ENCODE measurements around the gene CD83.
"Not testable (repeated sequence)": the region's sequence is repeated elsewhere in the genome, so short reads cannot be mapped to it uniquely, and the experiment has no call there.

Gene CD83, protein sequence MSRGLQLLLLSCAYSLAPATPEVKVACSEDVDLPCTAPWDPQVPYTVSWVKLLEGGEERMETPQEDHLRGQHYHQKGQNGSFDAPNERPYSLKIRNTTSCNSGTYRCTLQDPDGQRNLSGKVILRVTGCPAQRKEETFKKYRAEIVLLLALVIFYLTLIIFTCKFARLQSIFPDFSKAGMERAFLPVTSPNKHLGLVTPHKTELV

DNA sequence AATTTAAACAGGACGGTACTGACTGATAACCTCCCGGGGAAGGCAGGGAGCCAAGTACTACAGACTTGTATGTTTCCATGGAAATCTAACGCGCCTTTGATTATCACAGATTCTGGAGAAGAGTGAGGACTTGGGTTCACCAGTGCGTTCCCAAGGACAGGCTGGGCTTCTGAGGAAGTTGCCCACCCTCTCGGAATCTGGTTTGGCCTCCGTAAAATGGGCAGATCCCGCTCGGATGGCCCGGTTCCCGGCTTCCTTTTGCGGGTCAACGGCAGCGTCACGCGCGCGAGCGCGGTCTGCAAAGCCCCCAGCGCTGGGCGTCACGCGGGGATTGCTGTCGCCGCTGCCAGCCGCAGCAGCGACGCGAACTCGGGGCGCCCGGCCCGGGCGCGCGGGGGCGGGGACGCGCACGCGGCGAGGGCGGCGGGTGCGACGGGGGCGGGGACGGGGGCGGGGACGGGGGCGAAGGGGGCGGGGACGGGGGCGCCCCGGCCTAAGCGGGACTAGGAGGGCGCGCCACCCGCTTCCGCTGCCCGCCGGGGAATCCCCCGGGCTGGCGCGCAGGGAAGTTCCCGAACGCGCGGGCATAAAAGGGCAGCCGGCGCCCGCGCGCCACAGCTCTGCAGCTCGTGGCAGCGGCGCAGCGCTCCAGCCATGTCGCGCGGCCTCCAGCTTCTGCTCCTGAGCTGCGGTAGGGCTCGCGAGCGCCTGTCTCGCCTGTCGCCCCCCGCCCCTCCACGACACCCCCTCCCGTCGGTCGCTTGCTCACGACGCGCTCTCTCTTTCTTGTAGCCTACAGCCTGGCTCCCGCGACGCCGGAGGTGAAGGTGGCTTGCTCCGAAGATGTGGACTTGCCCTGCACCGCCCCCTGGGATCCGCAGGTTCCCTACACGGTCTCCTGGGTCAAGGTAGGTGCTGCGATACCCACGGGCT is at the start of gene CD83:
CD83 (plus strand) TSS at position 615 of the 933 bp plus-strand sequence; CDS start at position 655, 40 bp downstream.
- H3K4me3 ChIP-seq (ENCODE audit: low read depth, low read length): peak within 1 kb of the TSS; percentile 92
- H3K9me3 ChIP-seq (ENCODE audit: control insufficient read depth, insufficient read depth, low read depth, low read length): no peaks in the 10 kb centered on the region
- peaks cover 6% of the 10 kb centered on the region; the same call in 1 of the 2 replicates for H3K4me1 ChIP-seq (ENCODE audit: control insufficient read depth, insufficient read depth, low read length)
- no peaks in the 10 kb centered on the region for H3K36me3 ChIP-seq (ENCODE audit: control insufficient read depth, insufficient read depth, low read length)
- no peak within 1 kb of the TSS for H3K27ac ChIP-seq (ENCODE audit: low read depth, low read length)
- peak within 1 kb of the TSS; percentile 58 for H3K9ac ChIP-seq (ENCODE audit: low read length)
- H3K27me3 ChIP-seq (ENCODE audit: control insufficient read depth, insufficient read depth, low read length): peaks cover 18% of the 10 kb centered on the region

DNA sequence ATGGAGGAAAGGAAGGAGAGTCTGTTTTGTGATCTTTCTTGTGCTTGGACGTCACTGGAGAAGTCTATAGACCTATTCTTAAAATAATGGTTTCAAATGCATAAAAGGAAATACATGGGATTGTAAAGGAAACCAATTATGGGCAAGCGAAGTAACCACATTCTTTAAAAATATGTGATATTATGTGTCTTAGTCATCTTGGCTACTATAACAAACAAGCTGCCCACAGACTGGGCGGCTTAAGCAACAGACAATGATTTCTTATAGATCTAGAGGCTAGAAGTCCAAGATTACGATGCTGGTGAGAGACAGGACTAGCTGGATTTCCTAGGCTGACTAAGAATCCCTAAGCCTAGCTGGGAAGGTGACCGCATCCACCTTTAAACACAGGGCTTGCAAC is 49.4 kb upstream of the CD83 start:
- no peaks in the 10 kb centered on the region for H3K36me3 ChIP-seq (ENCODE audit: control insufficient read depth, insufficient read depth, low read length)
- no peak overlapping the region for H3K27ac ChIP-seq (ENCODE audit: low read depth, low read length)
- no peak overlapping the region for H3K4me3 ChIP-seq (ENCODE audit: low read depth, low read length)
- H3K9ac ChIP-seq (ENCODE audit: low read length): no peak overlapping the region
- H3K4me1 ChIP-seq (ENCODE audit: control insufficient read depth, insufficient read depth, low read length): no peaks in the 10 kb centered on the region
- H3K9me3 ChIP-seq (ENCODE audit: control insufficient read depth, insufficient read depth, low read depth, low read length): no peaks in the 10 kb centered on the region
- no peaks in the 10 kb centered on the region for H3K27me3 ChIP-seq (ENCODE audit: control insufficient read depth, insufficient read depth, low read length)

DNA sequence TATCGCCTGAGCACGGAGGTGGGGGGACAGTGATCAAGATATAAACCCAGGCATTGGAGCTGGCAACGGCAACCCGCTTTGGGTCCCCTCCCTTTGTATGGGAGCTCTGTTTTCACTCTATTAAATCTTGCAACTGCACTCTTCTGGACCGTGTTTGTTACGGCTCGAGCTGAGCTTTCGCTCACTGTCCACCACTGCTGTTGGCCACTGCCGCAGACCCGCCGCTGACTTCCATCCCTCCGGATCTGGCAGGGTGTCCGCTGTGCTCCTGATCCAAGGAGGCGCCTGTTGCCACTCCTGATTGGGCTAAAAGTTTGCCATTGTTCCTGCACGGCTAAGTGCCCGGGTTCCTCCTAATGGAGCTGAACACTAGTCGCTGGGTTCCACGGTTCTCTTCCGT is 48.9 kb upstream of the CD83 start:
- Histone ChIP-seq H3K36me3 (ENCODE audit: control insufficient read depth, insufficient read depth, low read length) (no peaks in the 10 kb centered on the region), H3K9me3 (ENCODE audit: control insufficient read depth, insufficient read depth, low read depth, low read length) (no peaks in the 10 kb centered on the region), H3K9ac (ENCODE audit: low read length) (no peak overlapping the region), H3K4me3 (ENCODE audit: low read depth, low read length) (no peak overlapping the region), H3K4me1 (ENCODE audit: control insufficient read depth, insufficient read depth, low read length) (no peaks in the 10 kb centered on the region), H3K27ac (ENCODE audit: low read depth, low read length) (no peak overlapping the region), H3K27me3 (ENCODE audit: control insufficient read depth, insufficient read depth, low read length) (no peaks in the 10 kb centered on the region)

DNA sequence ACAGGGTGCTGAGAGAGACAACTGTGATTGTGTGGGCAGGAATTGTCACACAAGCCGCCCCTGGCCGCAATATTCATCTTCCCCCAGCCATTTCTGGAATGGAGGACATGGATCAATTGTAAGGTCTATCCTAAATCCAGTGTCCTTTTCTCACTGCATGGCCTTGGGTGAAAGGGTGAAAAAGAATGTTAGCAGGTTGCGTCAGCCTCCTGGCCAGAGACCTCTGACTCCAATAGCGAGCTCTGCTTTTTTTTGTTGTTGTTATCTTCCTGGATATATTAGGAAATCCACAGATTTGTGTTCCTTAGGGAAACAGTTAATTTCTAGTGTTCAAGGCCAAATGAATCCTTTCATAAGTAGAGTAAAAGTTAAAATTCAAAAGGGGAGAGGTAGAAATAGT is 47.1 kb upstream of the CD83 start:
- H3K4me3 ChIP-seq (ENCODE audit: low read depth, low read length): no peak overlapping the region
- no peaks in the 10 kb centered on the region for H3K27me3 ChIP-seq (ENCODE audit: control insufficient read depth, insufficient read depth, low read length)
- H3K4me1 ChIP-seq (ENCODE audit: control insufficient read depth, insufficient read depth, low read length): 0 out of 2 replicates have a peak, but pooled peaks cover 4% of the 10 kb centered on the region
- no peak overlapping the region for H3K9ac ChIP-seq (ENCODE audit: low read length)
- no peak overlapping the region for H3K27ac ChIP-seq (ENCODE audit: low read depth, low read length)
- no peaks in the 10 kb centered on the region for H3K9me3 ChIP-seq (ENCODE audit: control insufficient read depth, insufficient read depth, low read depth, low read length)
- no peaks in the 10 kb centered on the region for H3K36me3 ChIP-seq (ENCODE audit: control insufficient read depth, insufficient read depth, low read length)

DNA sequence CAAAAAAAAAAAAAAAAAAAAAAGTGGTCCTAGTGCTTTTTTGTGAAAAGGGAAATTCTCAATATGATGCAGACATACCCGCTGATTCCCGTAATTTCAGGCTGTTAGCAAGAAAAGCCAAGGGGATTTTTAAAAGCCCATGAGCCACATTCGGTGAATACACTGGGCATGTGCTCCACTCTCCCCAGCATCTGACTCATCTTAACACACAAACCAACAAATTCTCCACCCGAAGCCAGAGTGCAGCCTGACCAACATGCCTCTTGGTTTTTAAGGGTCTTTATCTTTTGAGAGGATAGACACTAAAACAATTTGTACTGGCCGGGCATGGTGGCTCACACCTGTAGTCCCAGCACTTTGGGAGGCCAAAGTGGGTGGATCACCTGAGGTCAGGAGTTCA is 45.5 kb upstream of the CD83 start:
- no peak overlapping the region for H3K4me3 ChIP-seq (ENCODE audit: low read depth, low read length)
- H3K9me3 ChIP-seq (ENCODE audit: control insufficient read depth, insufficient read depth, low read depth, low read length): no peaks in the 10 kb centered on the region
- no peaks in the 10 kb centered on the region for H3K27me3 ChIP-seq (ENCODE audit: control insufficient read depth, insufficient read depth, low read length)
- H3K9ac ChIP-seq (ENCODE audit: low read length): no peak overlapping the region
- no peaks in the 10 kb centered on the region for H3K36me3 ChIP-seq (ENCODE audit: control insufficient read depth, insufficient read depth, low read length)
- H3K27ac ChIP-seq (ENCODE audit: low read depth, low read length): no peak overlapping the region
- H3K4me1 ChIP-seq (ENCODE audit: control insufficient read depth, insufficient read depth, low read length): 0 out of 2 replicates have a peak, but pooled peaks cover 4% of the 10 kb centered on the region

DNA sequence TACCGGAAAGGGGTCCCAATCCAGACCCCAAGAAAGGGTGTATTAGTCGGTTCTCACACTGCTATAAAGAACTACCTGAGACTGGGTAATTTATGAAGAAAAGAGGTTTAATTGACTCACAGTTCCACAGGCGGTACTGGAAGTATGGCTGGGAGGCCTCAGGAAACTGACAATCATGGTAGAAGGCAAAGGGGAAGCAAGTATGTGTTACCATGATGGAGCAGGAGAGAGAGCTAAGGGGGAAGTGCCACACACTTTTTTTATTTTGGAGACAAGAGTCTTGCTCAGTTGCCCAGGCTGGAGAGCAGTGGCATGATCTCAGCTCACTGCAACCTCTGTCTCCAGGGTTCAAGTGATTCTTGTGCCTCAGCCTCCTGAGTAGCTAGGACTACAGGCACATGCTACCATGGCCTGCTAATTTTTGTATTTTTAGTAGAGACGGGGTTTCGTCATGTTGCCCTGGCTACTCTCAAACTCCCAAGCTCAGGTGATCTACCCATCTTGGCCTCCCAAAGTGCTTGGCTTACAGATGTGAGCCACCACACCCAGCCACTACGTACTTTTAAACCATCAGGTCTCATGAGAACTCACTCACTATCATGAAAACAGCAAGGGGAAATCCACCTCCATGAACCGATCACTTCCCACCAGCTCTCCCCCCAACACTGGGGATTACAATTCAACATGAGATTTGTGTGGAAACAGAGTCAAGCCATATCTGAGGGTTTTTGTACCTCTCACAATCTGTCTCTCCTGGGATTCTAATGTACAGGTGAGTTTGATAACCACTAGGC is 43.8 kb upstream of the CD83 start:
- H3K9me3 ChIP-seq (ENCODE audit: control insufficient read depth, insufficient read depth, low read depth, low read length); H3K4me1 ChIP-seq (ENCODE audit: control insufficient read depth, insufficient read depth, low read length); H3K4me3 ChIP-seq (ENCODE audit: low read depth, low read length); H3K36me3 ChIP-seq (ENCODE audit: control insufficient read depth, insufficient read depth, low read length); H3K9ac ChIP-seq (ENCODE audit: low read length); H3K27me3 ChIP-seq (ENCODE audit: control insufficient read depth, insufficient read depth, low read length); H3K27ac ChIP-seq (ENCODE audit: low read depth, low read length): not testable (repeated sequence)

DNA sequence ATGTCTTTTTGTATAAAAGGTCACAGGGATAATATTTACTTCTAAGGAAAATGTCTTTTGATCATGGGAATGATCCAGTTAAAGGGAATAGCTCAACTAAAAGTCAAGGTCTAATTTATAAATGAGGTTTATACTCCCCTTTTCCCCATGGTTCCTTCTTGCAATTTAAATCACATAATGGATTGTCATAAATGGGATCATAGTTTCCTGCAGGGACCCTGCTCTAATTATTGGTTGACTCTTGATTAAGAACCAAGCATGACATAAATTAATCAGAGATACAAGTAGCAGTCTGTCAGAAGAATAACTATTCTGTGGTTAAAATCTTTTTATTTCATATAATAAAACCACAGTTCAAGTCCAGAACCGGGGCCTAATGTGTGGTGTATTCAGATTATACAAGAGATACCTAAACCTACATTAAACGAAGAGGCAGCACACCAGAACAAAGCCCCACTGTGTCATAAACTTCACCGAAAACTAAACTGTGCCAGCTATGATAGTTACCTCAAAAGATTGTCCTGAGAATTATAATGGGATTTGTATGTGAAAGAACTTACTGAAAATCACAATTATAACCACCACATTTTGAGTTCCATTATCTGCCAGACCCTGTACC is 43.0 kb upstream of the CD83 start:
- no peaks in the 10 kb centered on the region for H3K9me3 ChIP-seq (ENCODE audit: control insufficient read depth, insufficient read depth, low read depth, low read length)
- no peak overlapping the region for H3K9ac ChIP-seq (ENCODE audit: low read length)
- H3K27me3 ChIP-seq (ENCODE audit: control insufficient read depth, insufficient read depth, low read length): no peaks in the 10 kb centered on the region
- H3K4me1 ChIP-seq (ENCODE audit: control insufficient read depth, insufficient read depth, low read length): 0 out of 2 replicates have a peak, but pooled peaks cover 4% of the 10 kb centered on the region
- H3K4me3 ChIP-seq (ENCODE audit: low read depth, low read length): no peak overlapping the region
- no peak overlapping the region for H3K27ac ChIP-seq (ENCODE audit: low read depth, low read length)
- H3K36me3 ChIP-seq (ENCODE audit: control insufficient read depth, insufficient read depth, low read length): no peaks in the 10 kb centered on the region

DNA sequence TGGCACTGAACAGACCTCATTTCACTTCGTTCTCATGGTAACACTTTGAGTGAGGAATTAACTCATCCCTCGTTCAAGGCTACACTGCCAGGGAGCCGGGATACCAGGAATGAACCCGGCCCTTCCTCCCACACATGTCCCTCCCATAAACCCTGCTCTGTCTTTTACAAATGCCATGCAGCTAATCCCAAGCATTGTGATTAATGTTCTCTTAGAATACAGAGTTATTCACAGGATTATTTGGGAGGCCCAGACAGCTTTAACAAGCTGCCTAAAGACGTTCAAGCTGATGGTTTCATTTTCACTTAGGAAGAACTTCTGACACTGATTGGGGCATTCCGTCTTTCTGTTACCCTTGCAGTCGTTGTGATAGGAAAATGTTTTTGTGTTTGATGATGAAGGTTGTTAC is 42.5 kb upstream of the CD83 start:
- Histone ChIP-seq H3K36me3 (ENCODE audit: control insufficient read depth, insufficient read depth, low read length) (no peaks in the 10 kb centered on the region), H3K27ac (ENCODE audit: low read depth, low read length) (no peak overlapping the region), H3K9ac (ENCODE audit: low read length) (no peak overlapping the region), H3K9me3 (ENCODE audit: control insufficient read depth, insufficient read depth, low read depth, low read length) (no peaks in the 10 kb centered on the region), H3K4me3 (ENCODE audit: low read depth, low read length) (no peak overlapping the region), H3K27me3 (ENCODE audit: control insufficient read depth, insufficient read depth, low read length) (no peaks in the 10 kb centered on the region), H3K4me1 (ENCODE audit: control insufficient read depth, insufficient read depth, low read length) (peaks cover 4% of the 10 kb centered on the region; the same call in 1 of the 2 replicates)

DNA sequence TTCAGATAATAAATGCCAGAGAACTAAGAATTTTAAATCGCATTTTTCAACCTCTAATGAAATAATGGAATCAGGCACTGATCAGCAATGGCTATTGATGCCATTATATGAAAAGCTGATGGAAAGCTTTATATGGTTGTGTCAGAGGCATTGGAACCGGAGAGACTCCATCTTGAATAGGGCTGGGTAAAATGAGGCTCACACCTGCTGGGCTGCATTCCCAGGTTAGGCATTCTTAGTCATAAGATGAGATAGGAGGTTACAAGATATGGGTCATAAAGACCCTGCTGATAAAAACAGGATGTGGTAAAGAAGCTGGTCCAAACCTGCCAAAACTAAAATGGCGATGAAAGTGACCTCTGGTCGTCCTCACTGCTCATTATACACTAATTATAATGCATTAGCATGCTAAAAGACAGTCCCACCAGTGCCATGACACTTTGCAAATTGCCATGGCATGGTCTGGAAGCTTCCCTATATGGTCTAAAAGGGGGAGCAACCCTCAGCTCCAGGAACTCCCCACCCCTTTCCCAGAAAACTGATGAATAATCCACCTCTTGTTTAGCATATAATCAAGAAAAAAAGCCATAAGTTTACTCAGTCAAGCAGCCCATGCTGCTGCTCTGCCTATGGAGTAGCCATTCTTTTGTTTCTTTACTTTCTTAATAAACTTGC is 40.2 kb upstream of the CD83 start:
- Histone ChIP-seq H3K4me3 (ENCODE audit: low read depth, low read length) (no peak overlapping the region), H3K4me1 (ENCODE audit: control insufficient read depth, insufficient read depth, low read length) (peaks cover 4% of the 10 kb centered on the region; the same call in 1 of the 2 replicates), H3K9me3 (ENCODE audit: control insufficient read depth, insufficient read depth, low read depth, low read length) (no peaks in the 10 kb centered on the region), H3K36me3 (ENCODE audit: control insufficient read depth, insufficient read depth, low read length) (no peaks in the 10 kb centered on the region), H3K27me3 (ENCODE audit: control insufficient read depth, insufficient read depth, low read length) (no peaks in the 10 kb centered on the region), H3K27ac (ENCODE audit: low read depth, low read length) (no peak overlapping the region), H3K9ac (ENCODE audit: low read length) (no peak overlapping the region)

DNA sequence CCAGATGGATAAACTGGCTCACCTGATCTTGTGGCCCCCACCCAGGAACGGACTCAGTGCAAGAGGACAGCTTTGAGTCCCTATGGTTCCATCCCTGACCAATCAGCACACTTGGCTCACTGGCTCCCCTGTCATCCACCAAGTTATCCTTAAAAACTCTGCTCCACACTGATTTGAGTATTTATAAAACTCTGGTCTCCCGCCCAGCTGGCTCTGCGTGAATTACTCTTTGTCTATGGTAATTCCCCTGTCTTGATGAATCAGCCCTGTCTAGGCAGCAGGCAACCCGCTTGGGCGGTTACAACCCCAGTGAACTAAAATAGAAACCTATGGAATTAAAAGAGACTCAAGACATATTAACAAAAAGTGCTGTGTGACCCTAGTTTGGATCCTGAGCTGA is 38.1 kb upstream of the CD83 start:
- no peaks in the 10 kb centered on the region for H3K36me3 ChIP-seq (ENCODE audit: control insufficient read depth, insufficient read depth, low read length)
- H3K4me3 ChIP-seq (ENCODE audit: low read depth, low read length): no peak overlapping the region
- H3K27ac ChIP-seq (ENCODE audit: low read depth, low read length): no peak overlapping the region
- no peaks in the 10 kb centered on the region for H3K27me3 ChIP-seq (ENCODE audit: control insufficient read depth, insufficient read depth, low read length)
- peaks cover 7% of the 10 kb centered on the region; the same call in 1 of the 2 replicates for H3K4me1 ChIP-seq (ENCODE audit: control insufficient read depth, insufficient read depth, low read length)
- H3K9ac ChIP-seq (ENCODE audit: low read length): no peak overlapping the region
- H3K9me3 ChIP-seq (ENCODE audit: control insufficient read depth, insufficient read depth, low read depth, low read length): no peaks in the 10 kb centered on the region
